AG10803 (cell line): ENCODE results near the gene SERPINA9.
A peak's percentile ranks its signal among the peaks of the same experiment; 100 is the strongest.
"Not testable (repeated sequence)": the region's sequence is repeated elsewhere in the genome, so short reads cannot be mapped to it uniquely, and the experiment has no call there.

Source experiments
- DNase-seq: peaks from one replicate; pipeline ENCODE4 v3.0.0; 2010; ENCODE audit warnings: low read depth
- H3K4me3 ChIP-seq: 2 replicates; pipeline ENCODE4 v1.5.1; 2011; ENCODE audit warnings: mild to moderate bottlenecking, low read length, control low read depth
- TF ChIP-seq, protein P1 (sequence below): conservative IDR thresholded peaks from 2 replicates; pipeline ENCODE4 v1.5.1; 2011; ENCODE audit warnings: mild to moderate bottlenecking, low read length, control low read depth, inconsistent platforms

Gene SERPINA9

DNA sequence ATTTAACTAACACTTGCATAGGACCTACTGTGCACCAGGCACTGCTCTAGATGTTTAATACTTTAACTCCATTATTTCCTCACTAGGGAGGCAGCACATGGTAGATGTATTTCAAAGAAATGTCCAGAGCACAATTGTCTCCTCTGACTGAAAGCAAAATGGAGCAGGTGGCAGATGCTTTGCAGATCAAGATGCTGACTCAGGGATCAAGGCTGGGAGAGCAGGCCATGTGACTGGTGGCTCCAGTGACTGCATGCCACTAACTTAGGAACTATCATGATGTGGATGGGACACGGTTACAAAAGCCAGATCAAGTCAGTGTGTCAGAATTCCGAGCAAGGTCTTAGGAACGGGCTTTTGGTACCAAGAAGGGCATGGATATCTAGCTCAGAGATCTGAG lies 51.6 kb downstream of the SERPINA9 start:
- TF ChIP-seq, protein P1, sequence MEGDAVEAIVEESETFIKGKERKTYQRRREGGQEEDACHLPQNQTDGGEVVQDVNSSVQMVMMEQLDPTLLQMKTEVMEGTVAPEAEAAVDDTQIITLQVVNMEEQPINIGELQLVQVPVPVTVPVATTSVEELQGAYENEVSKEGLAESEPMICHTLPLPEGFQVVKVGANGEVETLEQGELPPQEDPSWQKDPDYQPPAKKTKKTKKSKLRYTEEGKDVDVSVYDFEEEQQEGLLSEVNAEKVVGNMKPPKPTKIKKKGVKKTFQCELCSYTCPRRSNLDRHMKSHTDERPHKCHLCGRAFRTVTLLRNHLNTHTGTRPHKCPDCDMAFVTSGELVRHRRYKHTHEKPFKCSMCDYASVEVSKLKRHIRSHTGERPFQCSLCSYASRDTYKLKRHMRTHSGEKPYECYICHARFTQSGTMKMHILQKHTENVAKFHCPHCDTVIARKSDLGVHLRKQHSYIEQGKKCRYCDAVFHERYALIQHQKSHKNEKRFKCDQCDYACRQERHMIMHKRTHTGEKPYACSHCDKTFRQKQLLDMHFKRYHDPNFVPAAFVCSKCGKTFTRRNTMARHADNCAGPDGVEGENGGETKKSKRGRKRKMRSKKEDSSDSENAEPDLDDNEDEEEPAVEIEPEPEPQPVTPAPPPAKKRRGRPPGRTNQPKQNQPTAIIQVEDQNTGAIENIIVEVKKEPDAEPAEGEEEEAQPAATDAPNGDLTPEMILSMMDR = no peak
- H3K4me3 ChIP-seq = no peak overlapping the region
- no peak for DNase-seq

GRCh38 chr14:94423453-94424056 lies 52.4 kb downstream of the SERPINA9 start:
- DNase-seq = peak; percentile 68
- TF ChIP-seq, protein P1 = peak; percentile 71
- H3K4me3 ChIP-seq = peak overlapping the region; percentile 10; the same call in 1 of the 2 replicates

DNA sequence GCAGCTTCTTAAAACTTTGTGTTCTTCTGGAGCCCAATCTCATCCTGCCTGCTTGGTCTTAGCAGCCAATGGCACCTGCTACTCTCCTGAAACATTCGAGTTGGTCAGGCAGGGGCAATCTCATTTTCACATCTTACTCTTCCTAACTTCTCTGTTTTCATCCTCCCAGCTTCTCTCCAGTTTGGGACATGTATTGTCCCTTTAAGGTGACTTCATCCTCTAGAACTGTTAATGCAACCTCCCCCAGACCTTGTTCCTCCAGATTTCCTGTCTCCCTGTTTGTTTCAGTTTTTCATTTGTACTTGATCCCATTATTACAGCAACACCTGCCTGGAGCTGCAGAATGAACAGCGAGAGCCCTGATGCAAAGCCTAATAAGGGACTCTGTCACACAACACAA lies 54.7 kb downstream of the SERPINA9 start:
- DNase-seq = no peak
- no peak overlapping the region for H3K4me3 ChIP-seq
- TF ChIP-seq, protein P1 = no peak

DNA sequence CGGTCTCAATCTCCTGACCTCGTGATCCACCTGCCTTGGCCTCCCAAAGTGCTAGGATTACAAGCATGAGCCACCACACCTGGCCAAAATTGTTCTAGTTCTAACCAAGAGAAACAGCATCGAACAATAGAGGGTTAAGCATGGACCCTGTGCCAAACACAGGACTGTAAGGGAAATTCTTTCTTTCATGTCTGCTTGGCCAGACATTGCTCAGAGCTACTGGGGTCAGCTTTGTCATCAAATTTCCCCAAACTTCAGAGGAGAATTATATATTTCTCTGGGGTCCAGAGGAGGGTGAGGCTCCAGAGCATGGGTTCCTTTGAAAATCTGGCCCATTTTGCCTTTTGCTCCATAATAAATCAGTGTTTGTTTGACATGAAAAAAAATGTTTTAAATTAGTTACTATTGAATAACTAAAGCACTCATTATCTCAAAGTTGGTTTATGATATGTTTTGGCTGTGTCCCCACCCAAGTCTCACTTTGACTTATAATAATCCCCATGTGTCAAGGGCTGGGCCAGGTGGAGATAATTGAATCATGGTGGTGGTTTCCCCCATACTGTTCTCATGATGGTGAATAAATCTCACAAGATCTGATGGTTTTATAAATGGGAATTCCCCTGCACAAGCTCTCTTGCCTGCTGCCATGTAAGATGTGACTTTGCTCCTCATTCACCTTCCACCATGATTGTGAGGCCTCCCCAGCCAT lies 58.3 kb downstream of the SERPINA9 start:
- not testable (repeated sequence) for DNase-seq, H3K4me3 ChIP-seq
